Measurements from ENCODE around the gene ODAD3.
A peak's percentile ranks its signal among the peaks of the same experiment; 100 is the strongest.

- TF ChIP-seq POLR2A (IDR thresholded peaks at IDR 0.05) = no peak
- TF ChIP-seq CTCF (IDR thresholded peaks at IDR 0.05) = peak in 5 of 6 experiments; percentile 55 to 75 (median 69)
These were observed 11.9 kb upstream of the ODAD3 start for GRCh38 chr19:11446652-11447301.
